HG02970 (cell line): ENCODE data around the gene SLC22A5.

Experiments used
- ATAC-seq: cut with Tn5 transposase; IDR thresholded peaks from one replicate; pipeline ENCODE4 v1.9.1; 2021; ENCODE audit warnings: mild to moderate bottlenecking, moderate library complexity, moderate number of reproducible peaks; ENCODE audit not compliant: unreplicated experiment, low FRiP score

Gene SLC22A5

DNA sequence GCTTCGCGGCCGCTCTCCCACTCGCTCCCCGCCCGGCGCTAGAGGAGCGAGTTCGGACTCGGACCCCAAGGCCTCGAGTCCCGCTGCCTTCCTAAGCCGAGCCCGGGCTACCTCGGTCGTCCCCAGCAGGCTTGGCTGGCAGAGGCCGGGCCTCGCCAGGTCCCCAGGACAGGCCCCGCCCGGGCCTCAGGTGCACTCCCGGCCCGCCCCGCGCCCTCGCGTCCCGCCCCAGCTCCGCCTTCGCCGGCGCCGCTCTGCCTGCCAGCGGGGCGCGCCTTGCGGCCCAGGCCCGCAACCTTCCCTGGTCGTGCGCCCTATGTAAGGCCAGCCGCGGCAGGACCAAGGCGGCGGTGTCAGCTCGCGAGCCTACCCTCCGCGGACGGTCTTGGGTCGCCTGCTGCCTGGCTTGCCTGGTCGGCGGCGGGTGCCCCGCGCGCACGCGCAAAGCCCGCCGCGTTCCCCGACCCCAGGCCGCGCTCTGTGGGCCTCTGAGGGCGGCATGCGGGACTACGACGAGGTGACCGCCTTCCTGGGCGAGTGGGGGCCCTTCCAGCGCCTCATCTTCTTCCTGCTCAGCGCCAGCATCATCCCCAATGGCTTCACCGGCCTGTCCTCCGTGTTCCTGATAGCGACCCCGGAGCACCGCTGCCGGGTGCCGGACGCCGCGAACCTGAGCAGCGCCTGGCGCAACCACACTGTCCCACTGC is at the start of gene SLC22A5:
TSS of gene SLC22A5 (plus strand) at position 237 of the 707 bp plus-strand sequence. CDS start at position 500, 263 bp downstream.
- peak; percentile 82 for ATAC-seq

DNA sequence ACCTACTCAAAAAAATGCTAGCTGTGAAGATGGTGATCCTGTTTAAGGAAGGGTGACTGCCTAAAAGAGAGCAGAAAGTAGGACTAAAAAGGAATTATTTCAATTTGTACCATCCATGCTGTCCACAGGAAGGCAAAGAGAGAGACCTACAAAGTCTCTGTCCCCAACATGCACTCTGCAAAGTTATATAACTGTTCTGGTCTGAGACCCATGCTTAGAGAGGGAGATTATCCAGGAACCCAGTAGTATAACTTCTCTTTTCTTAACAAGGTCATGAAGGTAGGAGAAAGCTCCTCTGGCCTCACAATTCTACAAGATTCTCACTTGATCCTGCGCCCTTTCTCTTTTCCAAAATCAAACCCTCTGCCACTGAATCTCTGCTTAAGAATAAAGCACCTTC is 49.5 kb upstream of the SLC22A5 start:
- ATAC-seq, result no peak

DNA sequence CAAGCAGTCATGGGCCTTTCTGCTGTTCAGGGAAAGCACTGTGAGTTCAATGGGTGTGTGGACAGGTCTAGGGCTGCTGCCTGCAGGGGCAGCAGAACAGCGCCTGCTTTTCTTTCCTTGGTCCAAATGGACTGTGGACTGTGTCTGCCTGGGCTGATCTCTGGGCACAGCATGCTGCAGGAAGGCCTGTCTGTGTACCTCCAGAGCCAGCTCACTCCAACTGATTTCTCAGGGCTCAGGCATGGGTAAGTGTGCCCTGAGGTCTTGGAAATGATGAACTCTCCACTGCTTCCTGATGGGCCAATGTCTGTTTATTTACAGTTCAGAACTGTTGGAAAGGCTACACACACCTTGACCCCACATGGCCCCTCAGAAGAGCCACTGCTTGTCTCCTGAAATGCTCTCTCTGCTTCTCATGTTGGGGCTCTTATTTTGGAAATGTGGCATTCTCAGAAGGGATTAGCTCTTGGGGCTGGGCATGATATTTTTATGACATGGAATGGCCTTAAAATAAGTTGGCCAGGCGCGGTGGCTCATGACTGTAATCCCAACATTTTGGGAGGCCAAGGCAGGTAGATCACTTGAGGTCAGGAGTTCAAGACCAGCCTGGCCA is 48.3 kb upstream of the SLC22A5 start:
- ATAC-seq, result no peak

DNA sequence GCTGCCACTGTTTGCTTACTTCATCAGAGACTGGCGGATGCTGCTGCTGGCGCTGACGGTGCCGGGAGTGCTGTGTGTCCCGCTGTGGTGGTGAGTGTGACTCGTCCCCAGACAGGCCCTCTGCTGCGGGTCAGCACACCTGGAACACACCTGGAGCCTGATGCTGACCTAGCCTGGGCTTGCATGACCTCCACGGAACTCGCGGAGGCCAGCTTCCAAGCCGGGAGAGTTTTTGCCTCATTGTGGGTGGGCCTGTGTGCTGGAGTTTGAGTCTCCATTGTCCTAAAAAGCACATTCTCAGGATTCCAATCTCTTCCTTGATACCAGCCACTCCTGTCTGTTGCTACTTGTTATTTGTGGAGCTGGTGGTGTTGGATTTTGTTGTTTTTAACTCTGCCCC is 47.2 kb upstream of the SLC22A5 start:
- no peak for ATAC-seq

DNA sequence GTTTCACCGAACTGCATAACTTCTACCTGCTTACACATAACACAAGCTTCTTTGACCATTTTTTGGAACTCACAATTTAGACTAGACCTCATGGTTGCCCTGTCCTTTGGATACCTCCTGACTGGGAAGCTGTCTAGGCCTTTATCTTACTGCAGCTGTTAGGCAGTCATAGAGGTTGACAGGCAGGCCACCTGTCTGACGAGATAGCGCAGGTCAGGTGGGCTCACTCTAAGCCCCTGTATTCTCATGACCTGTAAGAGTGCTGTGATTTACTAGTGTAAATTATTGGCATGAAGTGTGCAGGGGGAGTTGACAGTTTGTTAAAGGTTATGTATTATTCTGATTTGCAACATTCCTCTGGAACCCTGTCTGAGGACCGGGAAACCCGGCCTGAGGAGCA is 46.3 kb upstream of the SLC22A5 start:
- ATAC-seq, result no peak

DNA sequence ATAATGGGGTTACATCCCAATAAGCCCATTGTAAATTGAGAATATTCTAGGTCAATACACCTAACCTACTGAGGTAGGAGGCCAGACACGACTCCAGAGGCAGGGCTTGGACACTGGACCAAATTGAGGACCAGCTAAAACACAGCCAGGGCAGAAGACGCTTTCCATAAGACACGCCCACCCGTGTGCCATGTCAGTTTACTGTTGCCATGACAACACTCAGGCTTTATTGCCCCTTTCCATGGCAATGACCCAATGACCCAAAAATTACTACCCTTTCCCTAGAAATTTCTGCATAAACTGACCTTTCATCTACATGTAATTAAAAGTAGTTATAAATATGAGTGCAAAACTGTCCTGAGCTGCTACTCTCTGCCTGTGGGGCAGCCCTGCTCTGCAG is 43.8 kb upstream of the SLC22A5 start:
- ATAC-seq, result no peak

DNA sequence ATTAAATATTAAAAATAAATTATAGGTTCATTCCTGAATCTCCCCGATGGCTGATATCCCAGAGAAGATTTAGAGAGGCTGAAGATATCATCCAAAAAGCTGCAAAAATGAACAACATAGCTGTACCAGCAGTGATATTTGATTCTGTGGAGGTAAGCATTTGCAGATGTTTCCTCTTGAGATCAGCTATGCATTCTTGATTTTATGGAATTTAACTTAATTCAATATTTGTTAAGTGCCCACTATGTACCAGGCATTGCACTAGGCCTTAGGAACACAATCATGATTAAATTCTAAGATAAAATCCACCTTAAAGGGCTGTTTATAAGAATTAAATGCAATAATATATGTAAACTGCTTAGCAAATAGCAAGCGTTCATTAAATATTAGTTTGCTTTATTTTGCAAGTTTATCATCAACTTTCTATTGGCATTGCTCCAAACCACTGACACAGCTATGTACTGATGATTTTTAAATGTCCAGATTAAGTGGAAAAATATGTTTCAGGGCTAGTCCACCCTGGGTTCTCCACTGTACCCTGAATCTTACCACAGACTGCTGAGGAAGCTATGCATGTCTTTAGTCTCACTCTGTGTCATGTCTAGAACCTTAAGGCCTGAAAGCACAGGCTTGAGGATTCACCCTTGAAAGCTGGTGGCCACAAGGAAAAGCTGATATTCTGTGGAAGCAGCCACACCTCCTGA is 42.1 kb upstream of the SLC22A5 start:
- no peak for ATAC-seq

DNA sequence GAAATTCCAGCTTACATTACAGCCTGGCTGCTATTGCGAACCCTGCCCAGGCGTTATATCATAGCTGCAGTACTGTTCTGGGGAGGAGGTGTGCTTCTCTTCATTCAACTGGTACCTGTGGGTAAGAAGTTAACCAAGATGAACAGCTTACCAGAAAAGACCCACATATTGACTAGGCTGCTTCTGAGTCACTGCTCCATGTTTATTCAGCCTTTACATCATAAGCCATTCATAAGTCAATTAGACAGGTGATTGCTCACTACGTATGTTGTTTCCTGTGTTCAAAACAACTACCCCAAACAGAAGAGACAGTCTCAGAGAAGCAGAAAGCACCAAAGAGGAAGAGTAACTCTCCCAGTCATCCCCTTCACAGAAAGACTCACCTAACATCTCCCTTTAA is 34.7 kb upstream of the SLC22A5 start:
- no peak for ATAC-seq

DNA sequence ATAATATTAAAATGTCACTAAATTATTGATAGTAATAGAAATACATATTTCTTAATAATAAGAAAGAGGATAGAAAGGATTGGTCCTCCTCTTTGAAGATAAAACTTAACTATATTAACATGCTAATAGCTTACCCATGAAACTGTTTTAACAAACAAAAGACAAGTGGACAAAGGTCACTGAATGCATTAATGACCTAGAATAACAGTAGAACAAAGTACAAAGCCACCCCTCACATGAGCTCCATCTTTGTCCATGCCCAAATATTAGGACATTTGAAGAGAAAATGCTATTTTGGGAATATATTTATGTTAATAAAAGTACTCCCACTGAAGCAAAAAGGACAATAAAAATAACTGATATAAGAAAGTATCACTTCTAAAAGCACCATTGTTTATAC is 34.1 kb upstream of the SLC22A5 start:
- ATAC-seq, result no peak

DNA sequence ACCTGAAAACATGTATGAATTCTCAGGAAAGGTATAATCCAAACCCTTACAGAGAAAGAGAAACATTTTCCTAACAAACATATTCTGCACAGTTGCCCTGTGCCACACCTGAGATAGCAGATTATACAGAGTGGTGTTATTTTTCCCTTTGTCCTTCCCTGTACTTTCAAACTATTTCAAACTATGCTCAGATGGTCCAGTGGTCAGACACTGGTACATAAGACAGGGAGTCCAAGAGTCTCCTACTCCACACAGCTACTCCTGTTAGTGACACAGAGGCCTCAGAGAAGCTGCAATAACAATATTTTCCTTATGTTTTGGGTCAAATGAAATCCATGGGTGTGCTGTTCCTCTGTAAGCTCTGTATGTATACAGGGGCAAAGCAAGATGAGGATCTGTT is 30.0 kb upstream of the SLC22A5 start:
- no peak for ATAC-seq

DNA sequence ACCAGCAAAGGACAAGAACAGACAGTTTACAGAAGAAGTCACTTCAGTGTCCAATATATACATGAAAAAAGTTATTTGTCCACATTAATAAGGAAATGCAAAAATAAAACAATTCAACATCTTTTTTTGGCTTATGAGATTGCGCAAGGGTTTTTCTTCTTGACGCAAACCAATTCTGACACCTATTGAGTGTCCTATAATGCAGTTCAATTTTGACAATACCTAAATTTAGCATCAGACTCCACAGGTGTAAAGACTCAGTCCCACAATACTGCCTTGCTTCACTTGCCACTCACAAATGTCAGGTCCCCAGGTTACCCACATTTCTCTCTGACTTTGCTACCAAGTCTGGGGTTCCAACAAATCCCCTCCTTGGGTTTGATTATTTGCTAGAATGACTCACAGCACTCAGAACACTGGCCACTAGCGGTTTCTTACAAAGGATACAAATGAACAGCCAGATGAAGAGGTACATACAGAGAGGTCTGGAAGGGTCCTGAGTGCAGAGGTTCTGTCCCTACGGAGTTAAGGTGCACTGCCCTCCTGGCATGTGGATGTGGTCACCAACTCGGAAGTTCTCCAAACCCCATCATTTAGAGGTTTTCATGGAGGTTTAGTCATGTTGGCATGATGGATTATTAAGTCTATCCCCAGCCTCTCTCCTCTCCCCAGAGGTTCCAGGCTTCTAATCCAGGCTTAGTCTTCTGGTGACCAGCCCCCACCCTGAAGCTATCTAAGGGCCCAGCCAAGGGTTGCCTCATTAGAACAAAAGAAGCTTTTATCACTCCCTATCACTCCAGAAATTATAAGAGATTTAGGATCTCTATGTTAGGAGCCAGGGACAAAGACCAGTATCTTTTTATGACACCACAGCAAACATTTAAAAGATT is 27.0 kb upstream of the SLC22A5 start:
- ATAC-seq, result no peak

DNA sequence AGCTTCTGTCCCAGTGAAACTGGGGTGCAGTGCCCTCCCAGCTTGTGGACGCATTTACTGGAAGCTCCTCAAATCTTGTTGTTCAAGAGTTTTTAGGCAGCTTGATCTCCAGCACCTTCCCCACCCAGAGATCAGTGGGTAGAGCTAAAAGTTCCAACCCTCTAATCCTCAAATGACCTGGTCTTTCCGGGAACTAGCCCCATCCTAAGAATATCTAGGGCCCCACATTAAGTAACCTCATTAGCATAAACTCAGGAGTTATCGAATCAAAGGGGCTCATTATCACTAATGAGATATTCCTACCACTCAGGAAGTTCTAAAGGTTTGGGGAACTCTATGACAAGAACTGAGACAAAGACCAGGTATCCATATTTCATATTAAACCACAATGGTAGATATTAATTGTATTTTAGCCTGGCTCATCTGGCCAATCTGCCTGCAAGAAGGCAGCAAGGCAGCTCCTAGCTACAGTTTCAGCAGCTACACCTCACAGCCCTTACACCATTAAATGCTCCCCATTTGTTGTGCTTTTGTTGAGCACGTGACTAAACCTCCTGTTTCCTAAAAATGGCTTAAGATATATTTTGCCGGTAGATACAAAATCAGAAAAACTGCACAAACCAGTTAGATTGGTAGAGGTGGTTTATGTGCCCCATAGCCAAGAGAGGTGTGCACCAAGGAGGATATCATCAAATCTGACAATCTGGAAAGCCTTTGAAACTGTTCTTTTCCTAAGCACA is 24.6 kb upstream of the SLC22A5 start:
- no peak for ATAC-seq

DNA sequence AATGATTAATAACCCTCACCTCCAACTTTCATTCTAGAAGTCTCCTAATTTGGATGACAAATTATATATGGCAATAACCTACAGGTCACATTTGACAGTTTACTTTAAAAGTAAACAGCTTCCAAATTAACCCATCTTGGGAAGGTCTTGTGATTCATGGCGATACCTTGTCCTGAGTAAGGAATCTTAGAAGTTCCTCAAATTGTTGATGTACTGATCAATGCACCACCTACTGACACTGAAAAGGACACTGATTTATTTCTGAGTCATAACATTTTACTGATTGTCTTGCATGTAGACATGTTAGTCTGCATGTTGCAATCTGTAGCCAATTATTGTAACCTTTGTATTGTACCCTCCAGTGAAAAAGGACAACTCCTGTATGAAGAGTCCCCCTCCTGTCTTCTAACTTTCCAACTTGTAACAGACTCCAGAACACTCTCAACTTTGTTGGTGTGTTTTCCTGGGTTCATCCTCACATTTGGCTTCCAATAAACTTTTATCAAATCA is 16.0 kb upstream of the SLC22A5 start:
- ATAC-seq, result no peak

DNA sequence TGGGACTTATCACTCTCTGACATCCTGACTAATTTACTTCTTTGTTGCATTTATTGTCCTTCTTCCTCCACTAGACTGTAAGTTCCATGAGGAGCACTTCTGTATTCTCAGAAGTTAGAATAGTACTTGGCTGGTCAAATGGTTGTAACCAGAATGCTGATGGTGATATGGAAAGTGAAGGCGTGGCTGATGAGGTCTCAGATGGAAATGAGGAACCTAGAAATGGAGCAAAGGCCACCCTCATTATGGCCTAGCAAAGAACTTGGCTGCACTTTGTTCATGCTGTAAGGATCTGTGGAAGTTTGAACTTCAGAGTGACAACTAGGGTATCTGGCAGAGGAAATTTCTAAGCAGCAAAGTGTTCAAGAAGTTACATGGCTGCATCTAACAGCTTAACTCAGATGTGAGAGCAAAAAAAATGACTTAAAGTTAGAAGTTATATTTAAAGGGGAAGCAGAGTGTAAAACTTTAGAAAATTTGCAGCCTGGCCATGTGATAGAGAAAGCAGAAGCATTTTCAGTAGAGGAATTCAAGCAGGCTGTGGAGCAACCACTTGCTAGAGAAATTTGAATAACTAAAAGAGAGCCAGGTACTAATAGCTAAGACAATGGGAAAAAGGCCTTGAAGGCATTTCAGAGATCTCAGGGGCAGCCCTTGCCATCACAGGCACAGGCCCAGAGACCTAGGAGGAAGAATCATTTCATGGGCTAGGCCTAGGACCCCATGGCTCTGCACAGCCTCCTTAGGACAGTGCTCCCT is 14.9 kb upstream of the SLC22A5 start:
- ATAC-seq, result no peak

DNA sequence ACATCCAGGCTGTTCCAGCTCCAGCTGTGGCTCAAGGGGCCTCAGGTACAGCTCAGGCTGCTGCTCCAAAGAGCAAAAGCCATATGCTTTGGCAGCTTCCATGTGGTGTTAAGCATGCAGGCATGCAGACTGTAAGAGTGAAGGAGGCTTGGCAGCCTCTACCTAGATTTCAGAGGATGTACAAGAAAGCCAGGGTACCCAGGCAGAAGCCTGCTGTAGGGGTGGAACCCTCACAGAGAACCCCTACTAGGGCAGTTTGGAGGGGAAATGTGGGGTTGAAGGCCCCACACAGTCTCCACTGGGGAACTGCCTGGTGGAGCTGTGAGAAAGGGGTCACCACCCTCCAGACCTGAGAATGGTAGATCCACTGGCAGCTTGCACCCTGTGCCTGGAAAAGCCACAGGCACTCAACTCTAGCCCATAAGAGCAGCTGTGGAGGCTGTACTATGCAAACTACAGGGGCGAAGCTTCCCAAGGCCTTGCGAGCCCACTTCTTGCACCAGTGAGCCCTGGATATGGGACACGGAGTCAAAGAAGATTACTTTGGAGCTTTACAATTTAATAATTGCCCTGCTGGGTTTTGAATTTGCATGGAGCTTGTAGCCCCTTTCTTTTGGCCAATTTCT is 14.3 kb upstream of the SLC22A5 start:
- no peak for ATAC-seq

DNA sequence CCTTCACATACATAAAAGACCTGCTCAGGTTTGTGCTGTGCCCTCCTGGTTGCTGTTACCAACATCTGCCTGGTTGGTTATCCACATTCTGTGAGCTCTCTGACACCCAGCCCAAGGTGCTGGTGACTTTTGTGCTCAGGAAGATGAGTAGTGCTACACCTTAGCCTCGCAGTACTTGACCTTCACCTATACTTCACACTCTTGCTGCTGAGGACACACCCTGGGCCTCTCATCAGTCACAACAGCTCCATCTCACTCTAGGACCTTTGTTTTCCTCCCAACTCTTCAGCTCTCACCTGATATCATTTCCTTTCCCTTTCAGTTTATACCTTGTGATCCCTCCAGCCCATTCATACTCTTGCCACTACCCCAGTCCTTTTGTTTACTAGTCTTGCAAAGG is 10.7 kb upstream of the SLC22A5 start:
- ATAC-seq, result no peak

DNA sequence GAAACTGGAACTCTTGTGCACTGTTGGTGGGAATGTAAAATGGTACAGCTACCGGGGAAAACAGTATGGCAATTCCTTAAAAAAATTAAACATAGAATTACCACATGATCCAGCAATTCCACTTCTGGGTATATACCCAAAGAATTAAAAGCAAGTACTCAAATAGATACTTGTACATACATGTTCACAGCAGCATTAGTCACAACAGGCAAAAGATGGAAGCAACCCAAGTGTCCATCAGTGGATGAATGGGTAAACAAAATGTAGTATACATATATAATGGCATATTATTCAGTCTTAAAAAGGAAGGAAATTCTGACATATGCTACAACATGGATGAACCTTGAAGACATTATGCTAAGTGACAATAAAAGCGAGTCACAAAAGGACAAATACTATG is 7.4 kb upstream of the SLC22A5 start:
- ATAC-seq, result no peak

DNA sequence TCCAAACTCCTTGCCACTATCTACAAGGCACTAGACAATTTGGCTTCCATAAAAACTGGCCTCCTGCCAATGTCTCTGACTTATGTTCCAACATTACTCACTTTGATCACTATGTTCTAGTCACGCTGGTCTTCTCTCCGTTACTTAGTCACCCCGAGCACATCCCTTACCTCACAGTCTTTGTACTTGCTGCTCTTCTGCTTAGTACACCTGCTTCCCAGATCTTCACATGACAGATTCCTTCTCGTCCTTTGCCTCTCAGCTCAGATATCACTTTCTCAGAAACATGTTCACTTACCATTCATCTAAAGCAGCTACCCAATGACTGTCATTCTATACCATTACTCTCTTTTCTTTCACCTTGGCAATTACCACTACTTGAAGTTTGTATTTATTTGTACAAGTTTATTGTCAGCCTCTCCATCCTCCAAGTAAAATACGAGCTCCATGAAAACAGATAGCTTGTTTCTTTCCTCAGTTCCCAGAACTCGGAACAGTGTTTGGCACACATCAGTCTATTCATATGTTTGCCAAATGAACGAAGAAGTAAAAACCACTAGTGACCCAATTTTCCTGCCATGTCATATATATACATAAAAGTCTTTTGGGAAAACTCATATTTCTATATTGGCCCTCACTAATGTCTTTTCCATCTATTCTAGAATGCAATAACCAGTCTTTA is 5.9 kb upstream of the SLC22A5 start:
- ATAC-seq, result no peak
